Measurements from ENCODE around the gene LYZL4.

LYZL4 gene

GRCh38 chr3:42434777-42435380 is 24.5 kb upstream of the LYZL4 start:
- H3K36me3 ChIP-seq (ENCODE audit: insufficient read depth, low read length): no peaks in the 10 kb centered on the region
- no peaks in the 10 kb centered on the region for H4K20me1 ChIP-seq (ENCODE audit: insufficient read depth, low read length)
- no peak overlapping the region for H3K4me3 ChIP-seq (ENCODE audit: low read depth in 1 of 2, low read length in 2 of 2)
- no peak overlapping the region for H3K4me2 ChIP-seq (ENCODE audit: insufficient read depth, low read length)
- H3K27me3 ChIP-seq (ENCODE audit: insufficient read depth, low read length, poor library complexity): peaks cover 10% of the 10 kb centered on the region
- DNase-seq (no peak), ATAC-seq (ENCODE audit: insufficient read depth, low read depth) (no peak)
- H3K9me3 ChIP-seq (ENCODE audit: insufficient read depth, low read length, severe bottlenecking): no peaks in the 10 kb centered on the region
- no peak for TF ChIP-seq CTCF (IDR thresholded peaks at IDR 0.05; ENCODE audit: borderline replicate concordance, extremely low read depth, low read length, poor library complexity, severe bottlenecking)
- TF ChIP-seq EZH2 (IDR thresholded peaks at IDR 0.05; ENCODE audit: borderline replicate concordance, low read depth, low read length, severe bottlenecking): no peak
- H3K9ac ChIP-seq (ENCODE audit: low read depth, low read length): no peak overlapping the region
- H3K27ac ChIP-seq (ENCODE audit: low read length): no peak overlapping the region
- H3K79me2 ChIP-seq (ENCODE audit: insufficient read depth, low read length): no peaks in the 10 kb centered on the region
- no peaks in the 10 kb centered on the region for H3K4me1 ChIP-seq (ENCODE audit: insufficient read depth, low read length)
- no peak overlapping the region for H2AFZ ChIP-seq (ENCODE audit: low read depth, low read length)

- Histone ChIP-seq H3K36me3 (ENCODE audit: insufficient read depth, low read length) (no peaks in the 10 kb centered on the region), H3K4me2 (ENCODE audit: insufficient read depth, low read length) (no peak overlapping the region), H3K27me3 (ENCODE audit: insufficient read depth, low read length, poor library complexity) (peaks cover under 1% of the 10 kb centered on the region), H2AFZ (ENCODE audit: low read depth, low read length) (no peak overlapping the region), H3K27ac (ENCODE audit: low read length) (no peak overlapping the region), H3K9me3 (ENCODE audit: insufficient read depth, low read length, severe bottlenecking) (no peaks in the 10 kb centered on the region), H3K4me1 (ENCODE audit: insufficient read depth, low read length) (no peaks in the 10 kb centered on the region), H3K9ac (ENCODE audit: low read depth, low read length) (no peak overlapping the region), H3K4me3 (ENCODE audit: low read depth in 1 of 2, low read length in 2 of 2) (no peak overlapping the region), H3K79me2 (ENCODE audit: insufficient read depth, low read length) (no peaks in the 10 kb centered on the region), H4K20me1 (ENCODE audit: insufficient read depth, low read length) (no peaks in the 10 kb centered on the region)
- ATAC-seq (ENCODE audit: insufficient read depth, low read depth): no peak
- no peak for DNase-seq
- TF ChIP-seq CTCF (IDR thresholded peaks at IDR 0.05; ENCODE audit: borderline replicate concordance, extremely low read depth, low read length, poor library complexity, severe bottlenecking) (no peak), EZH2 (IDR thresholded peaks at IDR 0.05; ENCODE audit: borderline replicate concordance, low read depth, low read length, severe bottlenecking) (no peak)
These were observed 22.1 kb upstream of the LYZL4 start for GRCh38 chr3:42432485-42432884.

GRCh38 chr3:42430781-42431532 is 20.5 kb upstream of the LYZL4 start:
- no peak overlapping the region for H3K9ac ChIP-seq (ENCODE audit: low read depth, low read length)
- H3K4me2 ChIP-seq (ENCODE audit: insufficient read depth, low read length): no peak overlapping the region
- H3K4me1 ChIP-seq (ENCODE audit: insufficient read depth, low read length): no peaks in the 10 kb centered on the region
- no peaks in the 10 kb centered on the region for H3K79me2 ChIP-seq (ENCODE audit: insufficient read depth, low read length)
- DNase-seq (no peak), ATAC-seq (ENCODE audit: insufficient read depth, low read depth) (no peak)
- H3K27ac ChIP-seq (ENCODE audit: low read length): no peak overlapping the region
- no peak for TF ChIP-seq CTCF (IDR thresholded peaks at IDR 0.05; ENCODE audit: borderline replicate concordance, extremely low read depth, low read length, poor library complexity, severe bottlenecking)
- TF ChIP-seq EZH2 (IDR thresholded peaks at IDR 0.05; ENCODE audit: borderline replicate concordance, low read depth, low read length, severe bottlenecking): no peak
- no peak overlapping the region for H3K4me3 ChIP-seq (ENCODE audit: low read depth in 1 of 2, low read length in 2 of 2)
- no peaks in the 10 kb centered on the region for H3K36me3 ChIP-seq (ENCODE audit: insufficient read depth, low read length)
- H4K20me1 ChIP-seq (ENCODE audit: insufficient read depth, low read length): no peaks in the 10 kb centered on the region
- no peak overlapping the region for H2AFZ ChIP-seq (ENCODE audit: low read depth, low read length)
- H3K9me3 ChIP-seq (ENCODE audit: insufficient read depth, low read length, severe bottlenecking): no peaks in the 10 kb centered on the region
- H3K27me3 ChIP-seq (ENCODE audit: insufficient read depth, low read length, poor library complexity): no peaks in the 10 kb centered on the region

Data from DND-41 (cell line).